OCI-LY1 (cell line): Measurements from ENCODE around the gene CYTH3.

Experiments
- EZH2 ChIP-seq: fragments of 200-600 bp; sonication (generic), shearing (Covaris generic); IDR thresholded peaks from 2 replicates; pipeline ENCODE4 v1.8.0; 2017; ENCODE audit warnings: borderline replicate concordance, mixed run types, mild to moderate bottlenecking, antibody characterized with exemption, low read length, moderate library complexity, mixed read lengths
- TF ChIP-seq, protein P1 (sequence below): fragments of 200-600 bp; sonication (generic), shearing (Covaris generic); IDR thresholded peaks from 2 replicates; pipeline ENCODE4 v1.5.1; 2017; ENCODE audit warnings: mild to moderate bottlenecking, antibody characterized with exemption, low read length, moderate library complexity, mixed read lengths

DNA sequence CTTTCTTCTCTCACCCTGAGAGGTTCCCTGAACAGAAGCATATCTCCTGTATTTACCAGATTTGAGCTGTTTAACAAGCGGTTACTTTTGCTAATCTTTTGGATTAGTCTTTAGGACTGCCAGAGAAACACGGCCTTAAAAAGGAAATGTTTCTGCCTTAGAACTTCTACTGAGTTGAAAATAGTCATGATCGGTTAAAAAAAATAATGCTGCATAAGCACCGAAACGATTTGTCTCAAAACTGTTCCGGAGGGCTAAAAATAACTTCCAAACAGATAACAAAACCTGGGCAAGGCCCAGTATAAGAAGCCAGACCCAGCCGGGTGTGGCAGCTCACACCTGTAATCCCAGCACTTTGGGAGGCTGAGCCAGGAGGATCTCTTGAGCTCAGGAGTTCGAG lies 43.3 kb upstream of the CYTH3 start:
- TF ChIP-seq, protein P1, sequence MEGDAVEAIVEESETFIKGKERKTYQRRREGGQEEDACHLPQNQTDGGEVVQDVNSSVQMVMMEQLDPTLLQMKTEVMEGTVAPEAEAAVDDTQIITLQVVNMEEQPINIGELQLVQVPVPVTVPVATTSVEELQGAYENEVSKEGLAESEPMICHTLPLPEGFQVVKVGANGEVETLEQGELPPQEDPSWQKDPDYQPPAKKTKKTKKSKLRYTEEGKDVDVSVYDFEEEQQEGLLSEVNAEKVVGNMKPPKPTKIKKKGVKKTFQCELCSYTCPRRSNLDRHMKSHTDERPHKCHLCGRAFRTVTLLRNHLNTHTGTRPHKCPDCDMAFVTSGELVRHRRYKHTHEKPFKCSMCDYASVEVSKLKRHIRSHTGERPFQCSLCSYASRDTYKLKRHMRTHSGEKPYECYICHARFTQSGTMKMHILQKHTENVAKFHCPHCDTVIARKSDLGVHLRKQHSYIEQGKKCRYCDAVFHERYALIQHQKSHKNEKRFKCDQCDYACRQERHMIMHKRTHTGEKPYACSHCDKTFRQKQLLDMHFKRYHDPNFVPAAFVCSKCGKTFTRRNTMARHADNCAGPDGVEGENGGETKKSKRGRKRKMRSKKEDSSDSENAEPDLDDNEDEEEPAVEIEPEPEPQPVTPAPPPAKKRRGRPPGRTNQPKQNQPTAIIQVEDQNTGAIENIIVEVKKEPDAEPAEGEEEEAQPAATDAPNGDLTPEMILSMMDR, result no peak
- no peak for TF ChIP-seq EZH2
